NCI-H2227 treated with DMSO at 0.1 percent for 48 hours (cell line): ENCODE results near the gene SEL1L.
"Not testable (repeated sequence)": the region's sequence is repeated elsewhere in the genome, so short reads cannot be mapped to it uniquely, and the experiment has no call there.

Source experiments
- DNase-seq: peaks from one replicate; lab custom pipeline; 2025; lab: John Stamatoyannopoulos, UW

Gene SEL1L

DNA sequence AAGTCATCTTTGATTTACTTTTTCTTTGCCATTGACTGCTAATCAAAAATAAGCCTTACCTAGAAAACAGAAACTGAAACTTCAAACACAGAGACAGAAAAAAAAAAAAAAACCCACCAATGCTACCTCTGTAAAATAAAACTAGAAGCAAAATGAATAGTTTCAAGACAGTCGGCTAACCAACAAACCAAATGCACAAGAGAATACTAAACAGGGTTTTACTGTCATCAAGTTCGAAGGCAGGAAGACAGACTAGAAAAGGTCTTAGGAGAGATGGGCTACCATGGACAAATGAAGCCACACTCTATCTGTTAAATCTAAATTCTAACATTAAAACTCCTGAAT is 59.5 kb downstream of the SEL1L start:
- DNase-seq, result no peak

GRCh38 chr14:81473456-81474147 is 60.1 kb downstream of the SEL1L start:
- no peak for DNase-seq

- DNase-seq, result no peak
Observed at GRCh38 chr14:81472096-81472800, 61.4 kb downstream of the SEL1L start.

GRCh38 chr14:81471062-81471461 is 62.6 kb downstream of the SEL1L start:
- DNase-seq, result no peak

DNA sequence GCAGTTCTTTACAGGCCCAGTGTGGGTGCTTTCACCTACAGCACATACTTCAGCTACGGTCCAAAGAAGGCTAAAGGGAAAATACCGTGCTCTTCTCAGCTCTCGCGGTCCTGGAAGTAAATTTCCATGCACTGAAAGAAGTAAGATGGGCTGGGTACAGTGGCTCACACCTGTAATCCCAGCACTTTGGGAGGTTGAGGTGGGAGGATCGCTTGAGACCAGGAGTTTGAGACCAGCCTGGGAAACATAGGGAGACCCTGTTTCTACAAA is 63.2 kb downstream of the SEL1L start:
- not testable (repeated sequence) for DNase-seq

DNA sequence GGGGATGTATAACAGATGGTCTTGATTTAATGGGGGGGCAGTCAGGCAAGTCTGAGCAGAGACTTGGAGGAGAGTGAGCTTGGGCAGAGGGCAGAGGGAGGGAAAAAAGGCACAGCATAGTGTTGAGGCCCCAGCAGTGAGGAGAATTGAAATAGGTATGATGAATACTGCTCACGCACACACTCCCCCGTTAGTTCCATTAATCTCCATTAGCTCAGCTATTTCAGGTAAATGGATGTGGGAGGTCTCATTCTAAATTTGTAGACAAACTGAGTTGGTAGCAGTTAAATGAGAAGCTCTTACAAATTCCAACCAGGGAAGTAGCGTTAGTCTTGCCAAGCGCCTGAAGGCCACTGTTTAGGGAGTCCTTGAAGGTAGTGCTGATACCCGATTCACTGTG is 66.8 kb downstream of the SEL1L start:
- DNase-seq, result no peak

- DNase-seq, result no peak
Observed at GRCh38 chr14:81465507-81466228, 68.0 kb downstream of the SEL1L start.

GRCh38 chr14:81465003-81465392 is 68.7 kb downstream of the SEL1L start:
- not testable (repeated sequence) for DNase-seq

GRCh38 chr14:81464253-81465002 is 69.2 kb downstream of the SEL1L start:
- peak; percentile 71 for DNase-seq

- not testable (repeated sequence) for DNase-seq
Observed at GRCh38 chr14:81462356-81462755, 71.3 kb downstream of the SEL1L start.

DNA sequence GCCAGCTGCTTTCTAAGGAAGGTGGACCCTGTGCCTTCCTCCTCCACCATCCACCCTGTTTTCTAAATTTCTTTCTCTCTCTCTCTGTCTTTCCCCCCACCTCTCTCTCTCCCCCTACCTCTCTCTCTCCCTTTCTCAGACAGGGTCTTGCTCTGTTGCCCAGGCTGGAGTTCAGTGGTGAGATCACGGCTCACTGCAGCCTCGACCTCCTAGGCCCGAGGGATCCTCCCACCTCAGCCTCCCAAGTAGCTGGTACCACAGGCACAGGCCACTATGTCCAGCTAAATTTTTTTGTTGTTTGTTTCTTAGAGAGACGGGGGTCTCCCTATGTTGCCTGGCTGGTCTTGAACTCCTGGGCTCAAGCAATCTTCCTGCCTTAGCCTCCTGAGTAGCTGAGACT is 73.7 kb downstream of the SEL1L start:
- no peak for DNase-seq

DNA sequence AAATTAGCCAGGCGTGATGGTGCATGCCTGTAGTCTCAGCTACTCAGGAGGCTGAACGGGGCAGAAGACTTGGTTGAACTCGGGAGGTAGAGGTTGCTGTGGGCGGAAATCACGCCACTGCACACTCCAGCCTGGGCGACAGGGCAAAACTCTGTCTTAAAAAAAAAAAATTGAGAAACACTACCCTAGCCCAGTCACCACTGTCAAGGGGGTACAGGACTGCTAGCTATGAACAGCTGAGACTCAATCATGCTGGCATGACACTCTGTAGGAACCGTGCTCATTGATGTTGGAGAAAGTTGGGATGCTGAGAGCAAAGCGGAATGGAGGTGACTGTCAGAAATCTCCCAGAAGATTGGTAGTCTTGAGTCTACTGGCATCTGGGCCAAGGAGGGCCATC is 75.3 kb downstream of the SEL1L start:
- DNase-seq, result no peak

DNA sequence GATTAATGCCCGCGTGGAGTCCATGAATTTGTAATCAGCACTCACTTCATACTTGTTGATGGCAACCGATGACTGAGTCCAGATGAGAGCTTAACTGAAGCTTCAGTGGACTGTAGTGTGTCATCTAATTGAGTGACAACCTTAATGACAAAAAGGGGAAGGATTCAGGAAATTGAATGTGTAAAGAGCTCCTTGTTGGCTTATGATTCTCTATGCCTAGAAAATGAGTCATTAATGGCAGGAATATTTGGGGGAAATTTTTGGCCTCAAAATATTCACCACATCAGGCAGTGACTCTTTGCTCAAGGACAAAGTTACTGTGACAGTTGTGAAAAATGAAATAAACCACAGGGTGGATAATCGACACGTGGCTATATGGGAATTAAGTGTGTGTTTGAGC is 78.3 kb downstream of the SEL1L start:
- no peak for DNase-seq

DNA sequence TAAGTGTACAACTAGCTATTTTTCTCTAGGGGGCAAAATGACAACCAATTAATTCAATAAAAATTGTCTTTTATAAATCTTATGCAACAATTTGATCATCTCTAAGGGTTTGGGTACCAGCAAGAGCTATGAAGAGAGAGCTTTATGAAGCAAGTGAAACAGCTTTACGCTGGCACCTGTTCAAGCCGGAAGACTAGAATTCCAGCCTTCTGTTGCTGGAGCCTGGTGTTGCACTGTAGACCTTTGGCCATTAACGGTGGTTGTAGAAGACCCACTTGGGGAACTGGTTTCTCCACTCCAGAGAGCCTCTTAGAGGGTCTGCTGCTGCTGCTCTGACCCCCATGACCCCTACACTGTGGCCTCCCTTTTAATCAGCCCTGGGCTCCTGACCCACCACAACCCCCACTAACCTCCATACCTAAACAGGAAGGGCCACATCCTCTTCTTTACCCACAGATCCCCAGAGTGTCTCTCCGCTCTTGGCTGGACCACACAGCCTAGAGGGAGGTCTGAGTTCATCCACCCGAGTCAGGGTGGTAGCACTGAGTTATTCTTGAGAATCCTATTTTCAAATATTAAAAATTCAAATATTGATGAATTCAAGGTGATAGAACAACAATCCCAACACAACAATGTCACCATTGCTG is 79.0 kb downstream of the SEL1L start:
- no peak for DNase-seq

- peak; percentile 50 for DNase-seq
Observed at GRCh38 chr14:81453166-81453766, 80.4 kb downstream of the SEL1L start.

DNA sequence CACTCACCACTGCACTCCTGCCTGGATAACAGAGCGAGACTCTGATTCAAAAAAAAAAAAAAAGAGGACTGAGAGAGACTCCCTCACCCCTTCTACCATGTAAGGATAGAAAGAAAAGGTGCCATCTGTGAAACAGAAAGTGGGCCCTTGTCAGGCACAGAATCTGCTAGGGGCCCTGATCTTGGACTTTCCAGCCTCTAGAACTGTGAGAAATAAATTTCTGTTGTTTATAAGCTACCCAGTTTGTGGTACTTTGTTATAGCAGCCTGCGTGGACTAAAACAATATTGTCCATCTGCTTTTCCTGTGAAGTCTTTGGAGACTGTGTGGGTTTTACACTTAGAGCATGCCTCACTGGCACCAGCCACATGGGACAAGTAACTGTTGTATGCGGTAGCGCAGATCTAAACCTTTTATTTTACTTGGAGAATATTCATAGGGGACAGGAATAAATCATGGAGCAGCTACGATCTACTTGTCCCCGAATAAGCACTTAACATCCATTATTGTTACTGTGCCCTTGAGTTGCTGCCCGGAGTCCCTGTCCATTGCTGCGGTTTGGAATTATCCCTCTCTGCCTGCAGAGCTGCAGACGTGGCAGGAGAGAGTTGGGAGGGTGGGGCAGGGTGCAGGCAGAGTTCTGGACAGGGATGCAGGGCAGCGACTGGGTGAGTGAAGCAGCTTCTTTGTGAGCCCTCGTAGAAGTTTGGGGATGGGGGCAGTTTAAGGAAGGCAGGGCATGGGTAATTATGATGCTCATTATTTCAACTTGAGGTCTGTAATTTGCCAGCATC is 81.1 kb downstream of the SEL1L start:
- no peak for DNase-seq

- no peak for DNase-seq
Observed at GRCh38 chr14:81450976-81451375, 82.7 kb downstream of the SEL1L start.

GRCh38 chr14:81450100-81450531 is 83.5 kb downstream of the SEL1L start:
- DNase-seq, result peak; percentile 9

GRCh38 chr14:81449576-81449975 is 84.1 kb downstream of the SEL1L start:
- no peak for DNase-seq

DNA sequence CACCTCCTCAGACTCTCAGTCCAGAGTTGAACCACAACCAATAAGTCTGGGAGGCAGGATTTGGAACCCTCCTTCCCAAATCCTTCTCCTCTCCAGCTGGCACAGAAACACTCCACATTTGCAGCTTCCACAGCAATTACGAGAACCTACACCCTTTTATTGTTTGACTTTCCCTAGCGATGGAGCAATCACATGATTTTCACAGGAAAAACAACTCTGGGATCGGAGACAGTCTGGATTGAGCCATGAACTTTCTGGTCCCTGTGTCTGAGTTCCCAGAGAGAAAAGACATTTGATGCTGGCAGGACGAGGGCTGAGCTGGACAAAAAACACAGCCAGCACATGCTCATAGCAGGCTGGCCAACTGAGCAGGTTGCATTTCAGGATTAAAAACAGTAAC is 84.5 kb downstream of the SEL1L start:
- no peak for DNase-seq
